GM18870 (cell line): ENCODE data around the gene IL2.
A peak's percentile ranks its signal among the peaks of the same experiment; 100 is the strongest.

ENCODE experiments used
- ATAC-seq: cut with Tn5 transposase; IDR thresholded peaks from one replicate; pipeline ENCODE4 v1.9.1; 2021; ENCODE audit warnings: moderate library complexity; ENCODE audit not compliant: unreplicated experiment

The IL2 gene

GRCh38 chr4:122456231-122457116 lies at the start of gene IL2:
Gene IL2 (minus strand): TSS chr4:122456725. CDS start chr4:122456440, 285 bp downstream.
- no peak for ATAC-seq

- no peak for ATAC-seq
Measured at GRCh38 chr4:122503214-122503613, 46.7 kb upstream of the IL2 start.

GRCh38 chr4:122500852-122501501 lies 44.5 kb upstream of the IL2 start:
- ATAC-seq = no peak

GRCh38 chr4:122489061-122489460 lies 32.5 kb upstream of the IL2 start:
- no peak for ATAC-seq

GRCh38 chr4:122483481-122483880 lies 27.0 kb upstream of the IL2 start:
- ATAC-seq = no peak

- no peak for ATAC-seq
Measured at GRCh38 chr4:122481766-122482405, 25.4 kb upstream of the IL2 start.

GRCh38 chr4:122480655-122481487 lies 24.3 kb upstream of the IL2 start:
- no peak for ATAC-seq

GRCh38 chr4:122479935-122480416 lies 23.5 kb upstream of the IL2 start:
- ATAC-seq = no peak

GRCh38 chr4:122476745-122477144 lies 20.2 kb upstream of the IL2 start:
- no peak for ATAC-seq

- ATAC-seq = no peak
Measured at GRCh38 chr4:122476126-122476525, 19.6 kb upstream of the IL2 start.

GRCh38 chr4:122475233-122475632 lies 18.7 kb upstream of the IL2 start:
- no peak for ATAC-seq

- ATAC-seq = no peak
Measured at GRCh38 chr4:122469457-122469856, 12.9 kb upstream of the IL2 start.

- ATAC-seq = peak; percentile 60
Measured at GRCh38 chr4:122458625-122459024, 2.1 kb upstream of the IL2 start.

GRCh38 chr4:122453384-122453995 lies 3.0 kb downstream of the IL2 start:
- no peak for ATAC-seq

GRCh38 chr4:122450847-122451246 lies 5.7 kb downstream of the IL2 start:
- ATAC-seq = no peak

GRCh38 chr4:122434285-122434684 lies 22.2 kb downstream of the IL2 start:
- ATAC-seq = no peak

GRCh38 chr4:122431351-122431750 lies 25.2 kb downstream of the IL2 start:
- ATAC-seq = no peak

- ATAC-seq = no peak
Measured at GRCh38 chr4:122423246-122423645, 33.3 kb downstream of the IL2 start.

GRCh38 chr4:122412547-122412946 lies 44.0 kb downstream of the IL2 start:
- peak; percentile 70 for ATAC-seq

- no peak for ATAC-seq
Measured at GRCh38 chr4:122403861-122404260, 52.7 kb downstream of the IL2 start.
